ENCODE results near the gene DOK6. TPM values are rescaled to one million over a fixed set of nuclear protein-coding genes. Genes with fewer than 3 reads are reported as not detected.

The DOK6 gene
- total RNA-seq, 2 experiments from 2014 or later, result not detected

- no peaks in the 10 kb centered on the region for H3K9me3 ChIP-seq (ENCODE audit: control insufficient read depth in 1 of 2, insufficient read depth in 1 of 2, low read length in 2 of 2)
- no peaks in the 10 kb centered on the region for H3K4me1 Mint-ChIP-seq (ENCODE audit: low read depth)
- peaks cover 0 to 4% of the 10 kb centered on the region in 2 experiments for H3K27me3 ChIP-seq (ENCODE audit: control insufficient read depth in 1 of 2, insufficient read depth in 2 of 2, low read length in 2 of 2)
- H3K9me3 Mint-ChIP-seq, result no peaks in the 10 kb centered on the region
- TF ChIP-seq CTCF (IDR thresholded peaks at IDR 0.05), result no peak
- no peak overlapping the region for H3K4me3 Mint-ChIP-seq
- H3K36me3 Mint-ChIP-seq (ENCODE audit: low read depth), result no peaks in the 10 kb centered on the region
- H3K27me3 Mint-ChIP-seq, result peaks cover 4% of the 10 kb centered on the region
- intact Hi-C loops (cut with DNase I, micrococcal nuclease), result no loop called here
- no peak overlapping the region for H3K27ac ChIP-seq (ENCODE audit: low read depth in 1 of 2, low read length in 2 of 2)
- POLR2A ChIA-PET, result no interaction called here
- DNase-seq (no peak), ATAC-seq (ENCODE audit: poor library complexity) (no peak)
- CTCF ChIA-PET, result no interaction called here
- no peak overlapping the region for H3K4me3 ChIP-seq (ENCODE audit: low read length)
- H3K4me1 ChIP-seq (ENCODE audit: insufficient read depth, low read length), result no peaks in the 10 kb centered on the region
- no peak overlapping the region for H3K27ac Mint-ChIP-seq
- H3K36me3 ChIP-seq (ENCODE audit: insufficient read depth, low read length), result no peaks in the 10 kb centered on the region
Measured at GRCh38 chr18:69432847-69433246, 32.2 kb downstream of the DOK6 start.

- H3K27me3 ChIP-seq (ENCODE audit: control insufficient read depth in 1 of 2, insufficient read depth in 2 of 2, low read length in 2 of 2), result peaks cover 0 to 4% of the 10 kb centered on the region in 2 experiments
- ATAC-seq (ENCODE audit: poor library complexity) (no peak), DNase-seq (no peak)
- H3K4me3 Mint-ChIP-seq, result no peak overlapping the region
- CTCF ChIA-PET, result no interaction called here
- no peaks in the 10 kb centered on the region for H3K4me1 ChIP-seq (ENCODE audit: insufficient read depth, low read length)
- intact Hi-C loops (cut with DNase I, micrococcal nuclease), result no loop called here
- H3K27ac ChIP-seq (ENCODE audit: low read depth in 1 of 2, low read length in 2 of 2), result no peak overlapping the region
- no peaks in the 10 kb centered on the region for H3K9me3 ChIP-seq (ENCODE audit: control insufficient read depth in 1 of 2, insufficient read depth in 1 of 2, low read length in 2 of 2)
- H3K27ac Mint-ChIP-seq, result no peak overlapping the region
- H3K36me3 ChIP-seq (ENCODE audit: insufficient read depth, low read length), result no peaks in the 10 kb centered on the region
- H3K4me1 Mint-ChIP-seq (ENCODE audit: low read depth), result no peaks in the 10 kb centered on the region
- POLR2A ChIA-PET, result no interaction called here
- TF ChIP-seq CTCF (IDR thresholded peaks at IDR 0.05), result no peak
- H3K4me3 ChIP-seq (ENCODE audit: low read length), result no peak overlapping the region
- H3K36me3 Mint-ChIP-seq (ENCODE audit: low read depth), result no peaks in the 10 kb centered on the region
- no peaks in the 10 kb centered on the region for H3K9me3 Mint-ChIP-seq
- no peaks in the 10 kb centered on the region for H3K27me3 Mint-ChIP-seq
Measured at GRCh38 chr18:69435000-69435399, 34.3 kb downstream of the DOK6 start.

- intact Hi-C loops (cut with DNase I, micrococcal nuclease), result no loop called here
- Histone ChIP-seq H3K4me1 (ENCODE audit: insufficient read depth, low read length) (no peaks in the 10 kb centered on the region), H3K27ac (ENCODE audit: low read depth in 1 of 2, low read length in 2 of 2) (no peak overlapping the region), H3K9me3 (ENCODE audit: control insufficient read depth in 1 of 2, insufficient read depth in 1 of 2, low read length in 2 of 2) (no peaks in the 10 kb centered on the region), H3K4me3 (ENCODE audit: low read length) (no peak overlapping the region), H3K36me3 (ENCODE audit: insufficient read depth, low read length) (no peaks in the 10 kb centered on the region), H3K27me3 (ENCODE audit: control insufficient read depth in 1 of 2, insufficient read depth in 2 of 2, low read length in 2 of 2) (no peaks in the 10 kb centered on the region)
- no peak for ATAC-seq (ENCODE audit: poor library complexity)
- Mint-ChIP-seq H3K27ac (no peak overlapping the region), H3K36me3 (ENCODE audit: low read depth) (no peaks in the 10 kb centered on the region), H3K9me3 (peaks cover 3% of the 10 kb centered on the region), H3K4me1 (ENCODE audit: low read depth) (no peaks in the 10 kb centered on the region), H3K4me3 (no peak overlapping the region), H3K27me3 (peaks cover 12% of the 10 kb centered on the region)
- no peak for TF ChIP-seq CTCF (IDR thresholded peaks at IDR 0.05)
- DNase-seq, result no peak
- POLR2A ChIA-PET, result no interaction called here
- CTCF ChIA-PET, result no interaction called here
Measured at GRCh38 chr18:69444221-69444620, 43.5 kb downstream of the DOK6 start.

All from CD4-positive, alpha-beta T cell (primary cell).